Measurements from ENCODE around the gene LRFN3.

The LRFN3 gene

DNA sequence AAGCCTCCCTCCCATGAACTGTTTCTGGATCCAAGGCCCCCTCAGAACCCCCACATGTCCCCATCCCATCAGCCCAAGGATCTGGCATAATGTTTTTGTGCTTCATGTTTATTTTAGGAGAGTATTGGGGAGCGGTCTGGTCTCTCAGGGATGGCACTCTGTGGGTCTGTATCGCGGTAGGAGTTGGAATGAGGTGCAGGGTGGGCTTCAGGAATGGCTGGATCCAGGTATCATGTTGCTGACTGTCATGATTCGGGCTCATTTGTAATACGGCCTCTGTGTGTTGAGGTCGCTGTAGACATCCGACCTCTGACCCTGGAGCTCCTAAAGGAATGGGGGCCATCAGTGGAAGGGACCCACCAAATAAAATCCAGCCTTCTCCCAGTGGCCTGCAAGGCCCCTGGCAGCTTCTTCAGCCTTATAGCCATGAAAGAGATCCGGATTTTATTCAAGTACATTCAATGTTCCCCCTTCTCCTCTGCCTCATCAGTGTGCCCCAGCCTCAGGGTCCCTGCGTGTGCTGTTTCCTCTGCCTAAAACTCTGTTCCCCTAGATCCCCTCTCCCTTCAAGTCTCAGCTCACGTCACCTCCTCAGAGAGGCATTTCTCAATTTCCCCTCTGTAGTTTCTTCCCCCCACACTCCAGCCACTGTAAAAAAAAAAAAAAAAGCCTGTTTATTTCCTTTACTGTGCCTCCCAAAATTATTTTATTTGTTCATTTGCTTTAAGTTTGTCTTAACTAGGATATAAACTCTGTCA, 31.7 kb upstream of the LRFN3 start:
- no peak overlapping the region for H3K27ac ChIP-seq (ENCODE audit: low read length)
- H3K4me3 ChIP-seq (ENCODE audit: low read depth in 1 of 2, low read length in 2 of 2), result no peak overlapping the region
- DNase-seq (no peak), ATAC-seq (ENCODE audit: insufficient read depth, low read depth) (no peak)
- no peaks in the 10 kb centered on the region for H4K20me1 ChIP-seq (ENCODE audit: insufficient read depth, low read length)
- H3K36me3 ChIP-seq (ENCODE audit: insufficient read depth, low read length), result no peaks in the 10 kb centered on the region
- H3K9me3 ChIP-seq (ENCODE audit: insufficient read depth, low read length, severe bottlenecking), result no peaks in the 10 kb centered on the region
- peaks cover 51% of the 10 kb centered on the region for H3K4me1 ChIP-seq (ENCODE audit: insufficient read depth, low read length)
- no peaks in the 10 kb centered on the region for H3K27me3 ChIP-seq (ENCODE audit: insufficient read depth, low read length, poor library complexity)
- peak overlapping the region; percentile 64 for H3K4me2 ChIP-seq (ENCODE audit: insufficient read depth, low read length)
- H3K79me2 ChIP-seq (ENCODE audit: insufficient read depth, low read length), result peaks cover 7% of the 10 kb centered on the region; the same call in 1 of the 2 replicates
- no peak overlapping the region for H3K9ac ChIP-seq (ENCODE audit: low read depth, low read length)
- no peak overlapping the region for H2AFZ ChIP-seq (ENCODE audit: low read depth, low read length)
- TF ChIP-seq, protein P1, sequence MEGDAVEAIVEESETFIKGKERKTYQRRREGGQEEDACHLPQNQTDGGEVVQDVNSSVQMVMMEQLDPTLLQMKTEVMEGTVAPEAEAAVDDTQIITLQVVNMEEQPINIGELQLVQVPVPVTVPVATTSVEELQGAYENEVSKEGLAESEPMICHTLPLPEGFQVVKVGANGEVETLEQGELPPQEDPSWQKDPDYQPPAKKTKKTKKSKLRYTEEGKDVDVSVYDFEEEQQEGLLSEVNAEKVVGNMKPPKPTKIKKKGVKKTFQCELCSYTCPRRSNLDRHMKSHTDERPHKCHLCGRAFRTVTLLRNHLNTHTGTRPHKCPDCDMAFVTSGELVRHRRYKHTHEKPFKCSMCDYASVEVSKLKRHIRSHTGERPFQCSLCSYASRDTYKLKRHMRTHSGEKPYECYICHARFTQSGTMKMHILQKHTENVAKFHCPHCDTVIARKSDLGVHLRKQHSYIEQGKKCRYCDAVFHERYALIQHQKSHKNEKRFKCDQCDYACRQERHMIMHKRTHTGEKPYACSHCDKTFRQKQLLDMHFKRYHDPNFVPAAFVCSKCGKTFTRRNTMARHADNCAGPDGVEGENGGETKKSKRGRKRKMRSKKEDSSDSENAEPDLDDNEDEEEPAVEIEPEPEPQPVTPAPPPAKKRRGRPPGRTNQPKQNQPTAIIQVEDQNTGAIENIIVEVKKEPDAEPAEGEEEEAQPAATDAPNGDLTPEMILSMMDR (IDR thresholded peaks at IDR 0.05; ENCODE audit: borderline replicate concordance, extremely low read depth, low read length, poor library complexity, severe bottlenecking), result no peak
- no peak for TF ChIP-seq EZH2 (IDR thresholded peaks at IDR 0.05; ENCODE audit: borderline replicate concordance, low read depth, low read length, severe bottlenecking)

DNA sequence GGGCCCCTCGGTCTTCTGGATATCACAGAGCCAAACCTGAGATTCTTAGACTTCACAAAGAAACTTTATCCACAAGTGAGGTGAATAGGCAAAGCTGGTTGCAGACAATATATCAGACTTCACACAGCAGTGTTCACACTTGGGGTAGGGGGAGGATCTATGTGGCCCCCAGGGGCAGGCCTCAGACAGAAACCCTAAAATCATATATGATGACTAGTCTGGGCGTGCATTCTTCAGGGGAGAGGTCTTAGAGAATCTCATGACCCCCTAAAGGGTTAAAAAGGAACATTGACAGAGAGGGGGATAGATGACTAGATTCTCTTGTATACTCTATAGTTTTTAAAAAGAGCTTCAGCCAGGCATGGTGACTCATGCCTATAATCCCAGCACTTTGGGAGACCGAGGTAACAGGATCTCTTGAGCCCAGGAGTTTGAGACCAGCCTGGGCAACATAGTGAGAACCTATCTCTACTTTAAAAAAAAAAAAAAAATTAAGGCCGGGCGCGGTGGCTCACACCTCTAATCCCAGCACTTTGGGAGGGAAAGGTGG, 30.9 kb upstream of the LRFN3 start:
- Histone ChIP-seq H3K27me3 (ENCODE audit: insufficient read depth, low read length, poor library complexity) (no peaks in the 10 kb centered on the region), H3K9me3 (ENCODE audit: insufficient read depth, low read length, severe bottlenecking) (no peaks in the 10 kb centered on the region), H3K4me3 (ENCODE audit: low read depth in 1 of 2, low read length in 2 of 2) (no peak overlapping the region), H3K79me2 (ENCODE audit: insufficient read depth, low read length) (no peaks in the 10 kb centered on the region), H4K20me1 (ENCODE audit: insufficient read depth, low read length) (no peaks in the 10 kb centered on the region), H3K36me3 (ENCODE audit: insufficient read depth, low read length) (no peaks in the 10 kb centered on the region), H3K9ac (ENCODE audit: low read depth, low read length) (no peak overlapping the region), H3K4me2 (ENCODE audit: insufficient read depth, low read length) (no peak overlapping the region), H2AFZ (ENCODE audit: low read depth, low read length) (no peak overlapping the region), H3K4me1 (ENCODE audit: insufficient read depth, low read length) (peaks cover 50% of the 10 kb centered on the region), H3K27ac (ENCODE audit: low read length) (no peak overlapping the region)
- ATAC-seq (ENCODE audit: insufficient read depth, low read depth) (no peak), DNase-seq (no peak)
- TF ChIP-seq EZH2 (IDR thresholded peaks at IDR 0.05; ENCODE audit: borderline replicate concordance, low read depth, low read length, severe bottlenecking), result no peak
- TF ChIP-seq, protein P1 (IDR thresholded peaks at IDR 0.05; ENCODE audit: borderline replicate concordance, extremely low read depth, low read length, poor library complexity, severe bottlenecking), result no peak

DNA sequence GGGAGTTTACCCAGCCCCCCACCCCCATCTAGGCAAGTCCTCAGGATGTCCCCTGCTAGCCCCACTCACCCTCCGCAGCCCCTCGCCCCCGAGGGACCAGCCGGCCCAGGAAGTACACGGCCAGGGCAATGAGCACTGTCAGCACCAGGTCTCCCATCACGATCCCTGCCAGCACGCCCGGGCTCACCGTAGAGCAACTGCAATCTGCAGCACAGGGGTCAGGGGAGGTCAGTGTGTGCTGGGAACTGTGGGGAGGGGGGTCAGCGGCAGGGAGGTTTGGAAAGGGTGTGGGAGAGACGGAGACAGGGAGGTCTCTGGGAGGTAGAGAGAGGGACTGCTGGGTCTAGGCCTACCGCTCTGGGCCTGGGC, 28.8 kb upstream of the LRFN3 start:
- Histone ChIP-seq H4K20me1 (ENCODE audit: insufficient read depth, low read length) (no peaks in the 10 kb centered on the region), H3K27me3 (ENCODE audit: insufficient read depth, low read length, poor library complexity) (no peaks in the 10 kb centered on the region), H2AFZ (ENCODE audit: low read depth, low read length) (no peak overlapping the region), H3K9me3 (ENCODE audit: insufficient read depth, low read length, severe bottlenecking) (no peaks in the 10 kb centered on the region), H3K27ac (ENCODE audit: low read length) (no peak overlapping the region), H3K4me1 (ENCODE audit: insufficient read depth, low read length) (peaks cover 29% of the 10 kb centered on the region), H3K4me3 (ENCODE audit: low read depth in 1 of 2, low read length in 2 of 2) (no peak overlapping the region), H3K4me2 (ENCODE audit: insufficient read depth, low read length) (no peak overlapping the region), H3K79me2 (ENCODE audit: insufficient read depth, low read length) (no peaks in the 10 kb centered on the region), H3K36me3 (ENCODE audit: insufficient read depth, low read length) (no peaks in the 10 kb centered on the region), H3K9ac (ENCODE audit: low read depth, low read length) (no peak overlapping the region)
- DNase-seq, result no peak
- TF ChIP-seq, protein P1 (IDR thresholded peaks at IDR 0.05; ENCODE audit: borderline replicate concordance, extremely low read depth, low read length, poor library complexity, severe bottlenecking), result no peak
- no peak for TF ChIP-seq EZH2 (IDR thresholded peaks at IDR 0.05; ENCODE audit: borderline replicate concordance, low read depth, low read length, severe bottlenecking)
- ATAC-seq (ENCODE audit: insufficient read depth, low read depth), result no peak

Measured in DND-41 (cell line).